T follicular helper cell (primary cell): ENCODE results near the gene FAM3A.

Experiments used
- DNase-seq: peaks from one replicate; pipeline ENCODE4 v3.0.0-alpha.2; 2020; ENCODE audit warnings: low read depth

FAM3A gene

DNA sequence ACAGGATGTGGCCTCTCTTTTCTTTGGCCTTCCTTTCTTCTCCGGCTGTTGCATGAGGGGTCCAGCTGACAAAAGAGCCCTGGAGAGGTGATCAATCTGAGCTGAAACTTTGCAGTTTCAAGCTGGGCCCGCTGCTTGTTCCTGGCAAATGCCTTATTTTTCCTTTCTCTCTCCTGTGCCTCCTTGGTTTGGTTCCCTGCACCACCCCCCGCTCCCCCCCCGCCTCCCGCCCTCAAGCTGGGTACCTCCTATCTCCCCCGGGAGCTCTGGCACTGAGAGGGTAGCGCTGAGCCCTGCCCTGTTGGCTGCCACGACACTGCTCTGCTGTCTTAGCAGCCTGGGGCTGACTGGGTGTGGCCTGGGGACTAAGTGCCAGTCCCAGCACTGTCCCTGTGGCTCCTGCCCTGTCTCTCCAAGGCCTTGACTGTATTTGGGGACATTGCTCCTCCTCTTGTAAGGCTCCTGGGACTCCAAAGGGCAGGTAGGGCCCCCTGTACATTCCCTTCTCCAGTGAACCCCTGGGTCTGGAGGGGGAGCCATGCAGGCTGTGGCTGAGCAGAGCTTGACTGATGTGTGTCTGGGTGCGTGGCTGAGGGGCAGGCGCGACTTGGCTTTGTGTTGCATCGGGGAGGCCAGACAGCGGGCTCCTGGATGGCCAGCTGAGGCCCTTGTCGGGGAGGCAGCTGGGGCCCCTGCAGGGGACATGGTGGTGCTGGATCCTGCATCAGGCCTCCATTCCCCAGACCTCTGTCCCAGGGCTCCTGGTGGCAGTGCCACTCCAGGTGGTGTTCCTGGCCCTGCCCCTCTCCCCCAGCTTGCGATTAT lies 56.9 kb downstream of the FAM3A start:
- DNase-seq = no peak

DNA sequence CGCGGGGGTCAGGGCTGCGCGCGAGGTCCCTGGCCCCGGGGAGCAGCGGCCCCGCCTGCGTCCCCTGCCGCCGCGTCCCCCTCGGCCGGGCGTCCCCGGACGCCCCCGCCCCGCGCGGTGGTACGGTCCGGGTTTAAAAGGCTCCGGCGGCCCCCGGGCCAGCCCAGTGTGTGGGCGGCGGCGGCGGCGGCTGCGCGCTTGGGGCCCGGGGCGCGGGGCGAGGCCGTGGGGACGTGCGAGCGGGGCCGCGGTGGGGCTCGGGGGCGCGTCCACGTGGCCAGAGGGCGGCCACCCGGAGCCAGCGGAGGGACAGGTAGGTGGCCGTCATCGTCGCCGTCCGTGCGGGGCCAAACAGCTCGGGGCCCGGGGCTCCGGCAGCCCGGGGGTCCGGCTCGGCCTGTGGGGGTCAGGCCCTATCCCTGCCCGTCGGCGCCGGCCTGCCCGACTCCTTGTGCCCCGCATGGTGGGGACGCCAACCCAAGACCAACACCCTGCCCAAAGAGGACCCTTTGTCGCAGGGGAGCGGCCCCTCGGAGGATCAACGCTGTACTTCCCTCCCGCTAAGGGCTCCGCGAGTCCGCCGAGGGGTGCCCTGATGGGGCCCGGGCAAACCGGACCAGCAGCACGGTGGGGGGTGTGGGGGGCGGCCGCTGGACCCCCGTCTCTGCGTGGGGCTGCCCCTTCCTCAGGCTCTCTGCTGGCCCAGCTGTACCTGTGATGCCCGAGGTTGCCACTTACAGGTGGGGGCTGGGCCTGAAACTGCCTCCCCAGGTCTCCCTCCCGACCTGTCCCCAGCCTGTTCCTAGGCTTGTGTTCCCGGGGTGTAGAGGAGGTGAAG lies 57.7 kb downstream of the FAM3A start, which contains the start of gene PLXNA3:
Gene PLXNA3, plus strand, starts transcription at position 166 of the 838 bp plus-strand sequence. CDS start 1,903 bp downstream, outside the sequence.
- peak; percentile 53 for DNase-seq

DNA sequence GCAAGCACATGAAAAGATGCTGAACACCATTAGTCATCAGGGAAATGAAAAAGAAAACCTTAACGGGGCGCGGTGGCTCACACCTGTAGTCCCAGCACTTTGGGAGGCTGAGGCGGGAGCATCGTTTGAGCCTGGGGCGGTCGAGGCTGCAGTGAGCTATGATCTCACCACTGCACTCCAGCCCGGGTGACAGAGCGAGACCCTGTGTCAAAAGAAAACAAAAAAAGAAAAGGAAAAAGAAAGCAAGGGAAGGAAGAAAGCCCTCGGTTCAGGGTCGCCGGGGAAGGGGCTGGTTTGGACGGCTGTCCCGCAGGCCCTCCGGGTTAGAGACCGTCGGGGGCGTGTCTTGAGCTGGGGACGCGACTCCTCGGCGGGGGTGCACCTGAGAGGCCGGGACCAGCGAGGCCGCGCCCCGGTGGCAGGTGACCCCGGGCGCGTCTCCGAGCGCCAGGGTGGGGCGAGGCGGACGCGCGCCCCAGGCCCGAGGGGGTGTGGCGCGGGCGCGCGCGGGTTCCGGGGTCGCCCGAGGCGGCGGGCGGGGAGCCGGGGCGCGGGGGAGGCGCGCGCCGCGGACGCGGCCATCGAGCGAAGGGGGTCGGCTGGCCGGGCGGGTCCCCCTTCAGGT lies 58.4 kb downstream of the FAM3A start:
- peak; percentile 33 for DNase-seq
